ENCODE data around the gene MAGI3.

The MAGI3 gene

DNA sequence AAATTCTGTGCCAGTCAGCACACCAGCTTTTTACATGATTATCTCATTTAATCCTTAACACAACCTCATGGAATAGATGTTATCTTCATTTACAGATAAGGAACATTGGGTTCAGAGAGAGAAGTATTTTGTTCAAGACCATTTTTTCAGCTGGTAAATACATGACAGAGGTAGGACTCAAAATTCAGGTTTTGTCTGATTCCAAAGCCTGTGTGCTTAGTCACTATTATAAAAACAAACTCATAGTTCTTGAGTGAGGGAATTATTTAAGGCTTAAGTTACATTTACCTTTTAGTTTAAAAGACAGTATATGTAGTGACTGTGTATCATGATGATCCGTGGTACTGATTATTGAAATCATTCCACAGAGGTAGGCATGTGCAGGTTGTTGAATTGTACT lies 125.2 kb downstream of the MAGI3 start:
- Histone ChIP-seq H3K9me3 (ENCODE audit: insufficient read depth, low read length) (peaks cover 4% of the 10 kb centered on the region; the same call in 1 of the 2 replicates), H2AFZ (ENCODE audit: low read depth, low read length) (no peak overlapping the region), H3K79me2 (ENCODE audit: low read length) (no peaks in the 10 kb centered on the region), H3K36me3 (replicated peaks; ENCODE audit: low read depth, low read length) (no peaks in the 10 kb centered on the region), H3K27ac (ENCODE audit: low read length) (no peak overlapping the region), H4K20me1 (ENCODE audit: insufficient read depth, low read length) (no peaks in the 10 kb centered on the region), H3K4me2 (ENCODE audit: low read length) (no peak overlapping the region), H3K4me3 (ENCODE audit: low read length) (no peak overlapping the region), H3K4me1 (ENCODE audit: low read length) (no peaks in the 10 kb centered on the region), H3K9ac (ENCODE audit: low read length) (no peak overlapping the region), H3K27me3 (ENCODE audit: low read depth, low read length) (no peaks in the 10 kb centered on the region)
- TF ChIP-seq EZH2phosphoT487 (IDR thresholded peaks at IDR 0.05; ENCODE audit: low read depth) (no peak), CTCF (IDR thresholded peaks at IDR 0.05; ENCODE audit: low read depth, low read length) (no peak)

DNA sequence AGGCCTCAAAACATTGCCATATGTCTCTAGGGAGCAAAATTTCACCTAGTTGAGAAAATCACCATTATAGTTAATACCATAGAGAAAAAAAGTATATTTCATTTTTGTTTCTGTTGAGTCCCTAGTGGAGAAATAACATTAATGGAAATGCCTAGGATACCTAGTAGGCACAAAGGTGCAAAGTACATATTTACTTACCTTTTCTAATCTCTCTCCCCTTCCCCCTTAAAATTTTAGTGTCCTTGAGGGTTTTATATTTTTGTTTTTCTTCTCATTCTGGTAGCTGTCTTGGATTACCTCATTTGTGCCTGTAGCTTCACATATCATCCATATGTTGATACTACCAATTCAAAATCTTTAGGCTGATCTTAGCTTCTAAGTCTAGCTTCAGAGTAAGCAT lies 127.0 kb downstream of the MAGI3 start:
- no peak overlapping the region for H2AFZ ChIP-seq (ENCODE audit: low read depth, low read length)
- no peaks in the 10 kb centered on the region for H3K9me3 ChIP-seq (ENCODE audit: insufficient read depth, low read length)
- no peaks in the 10 kb centered on the region for H3K36me3 ChIP-seq (replicated peaks; ENCODE audit: low read depth, low read length)
- no peak for TF ChIP-seq CTCF (IDR thresholded peaks at IDR 0.05; ENCODE audit: low read depth, low read length)
- TF ChIP-seq EZH2phosphoT487 (IDR thresholded peaks at IDR 0.05; ENCODE audit: low read depth), result no peak
- no peak overlapping the region for H3K4me2 ChIP-seq (ENCODE audit: low read length)
- H3K79me2 ChIP-seq (ENCODE audit: low read length), result no peaks in the 10 kb centered on the region
- no peak overlapping the region for H3K9ac ChIP-seq (ENCODE audit: low read length)
- H3K27me3 ChIP-seq (ENCODE audit: low read depth, low read length), result no peaks in the 10 kb centered on the region
- H3K4me1 ChIP-seq (ENCODE audit: low read length), result no peaks in the 10 kb centered on the region
- no peak overlapping the region for H3K4me3 ChIP-seq (ENCODE audit: low read length)
- H3K27ac ChIP-seq (ENCODE audit: low read length), result no peak overlapping the region
- no peaks in the 10 kb centered on the region for H4K20me1 ChIP-seq (ENCODE audit: insufficient read depth, low read length)

DNA sequence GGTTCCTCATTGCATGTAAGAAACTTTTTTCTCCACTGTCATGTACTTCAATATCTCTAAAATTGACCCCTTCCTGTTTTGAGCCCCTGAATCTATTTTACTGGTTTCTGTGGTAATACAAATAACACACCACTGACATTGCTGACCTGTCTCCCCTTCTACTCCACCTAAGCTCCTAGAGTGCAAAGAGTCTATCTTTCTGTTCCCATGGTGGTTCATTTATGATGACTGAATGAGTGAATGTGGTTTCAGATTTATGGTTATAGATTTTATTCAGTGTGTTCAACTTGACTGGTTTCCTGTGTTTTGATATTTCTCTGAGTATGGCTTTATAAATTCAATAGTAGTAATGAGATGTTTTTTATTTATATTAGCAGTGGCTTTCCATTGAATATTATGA lies 127.7 kb downstream of the MAGI3 start:
- no peak overlapping the region for H2AFZ ChIP-seq (ENCODE audit: low read depth, low read length)
- H3K4me1 ChIP-seq (ENCODE audit: low read length), result no peaks in the 10 kb centered on the region
- H3K27ac ChIP-seq (ENCODE audit: low read length), result no peak overlapping the region
- no peaks in the 10 kb centered on the region for H3K9me3 ChIP-seq (ENCODE audit: insufficient read depth, low read length)
- H3K79me2 ChIP-seq (ENCODE audit: low read length), result no peaks in the 10 kb centered on the region
- H3K27me3 ChIP-seq (ENCODE audit: low read depth, low read length), result no peaks in the 10 kb centered on the region
- H3K36me3 ChIP-seq (replicated peaks; ENCODE audit: low read depth, low read length), result no peaks in the 10 kb centered on the region
- H3K4me3 ChIP-seq (ENCODE audit: low read length), result no peak overlapping the region
- TF ChIP-seq CTCF (IDR thresholded peaks at IDR 0.05; ENCODE audit: low read depth, low read length) (no peak), EZH2phosphoT487 (IDR thresholded peaks at IDR 0.05; ENCODE audit: low read depth) (no peak)
- no peak overlapping the region for H3K9ac ChIP-seq (ENCODE audit: low read length)
- no peak overlapping the region for H3K4me2 ChIP-seq (ENCODE audit: low read length)
- H4K20me1 ChIP-seq (ENCODE audit: insufficient read depth, low read length), result no peaks in the 10 kb centered on the region

DNA sequence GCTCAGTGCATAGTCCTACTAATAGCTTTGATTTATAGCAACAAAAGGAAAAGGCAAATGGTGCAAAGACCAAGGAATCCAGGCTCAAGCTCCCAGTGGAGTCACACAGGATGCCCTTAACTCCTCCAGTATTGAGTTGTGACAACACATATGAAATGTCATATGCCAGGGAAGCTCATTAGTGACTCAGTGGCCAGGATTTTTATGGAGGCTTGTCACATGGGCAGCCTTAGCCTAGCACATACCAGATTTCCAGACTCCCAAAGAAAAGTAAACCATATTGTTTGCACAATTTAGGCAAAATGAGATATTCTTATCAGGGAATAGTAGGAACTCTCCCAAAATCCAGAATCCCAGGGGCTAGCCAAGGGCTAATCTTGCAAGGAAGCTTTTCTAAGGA lies 129.2 kb downstream of the MAGI3 start:
- no peaks in the 10 kb centered on the region for H3K4me1 ChIP-seq (ENCODE audit: low read length)
- no peak for TF ChIP-seq CTCF (IDR thresholded peaks at IDR 0.05; ENCODE audit: low read depth, low read length)
- no peak for TF ChIP-seq EZH2phosphoT487 (IDR thresholded peaks at IDR 0.05; ENCODE audit: low read depth)
- no peaks in the 10 kb centered on the region for H3K9me3 ChIP-seq (ENCODE audit: insufficient read depth, low read length)

More for the DNA sequence above, 129.2 kb downstream of the MAGI3 start:
- H2AFZ ChIP-seq (ENCODE audit: low read depth, low read length), result no peak overlapping the region
- H3K36me3 ChIP-seq (replicated peaks; ENCODE audit: low read depth, low read length), result no peaks in the 10 kb centered on the region
- H3K9ac ChIP-seq (ENCODE audit: low read length), result no peak overlapping the region
- H3K27ac ChIP-seq (ENCODE audit: low read length), result no peak overlapping the region
- no peaks in the 10 kb centered on the region for H3K27me3 ChIP-seq (ENCODE audit: low read depth, low read length)
- no peaks in the 10 kb centered on the region for H3K79me2 ChIP-seq (ENCODE audit: low read length)
- no peaks in the 10 kb centered on the region for H4K20me1 ChIP-seq (ENCODE audit: insufficient read depth, low read length)
- H3K4me3 ChIP-seq (ENCODE audit: low read length), result no peak overlapping the region
- no peak overlapping the region for H3K4me2 ChIP-seq (ENCODE audit: low read length)

Measured in OCI-LY3 (cell line).